NB4 (cell line): Measurements from ENCODE around the gene TCF7L2.

ENCODE experiments used
- CTCF ChIP-seq: IDR thresholded peaks from one replicate; pipeline ENCODE4 v1.5.1; 2012; ENCODE audit warnings: low read depth, low read length
- POLR2A ChIP-seq: IDR thresholded peaks from 2 replicates; pipeline ENCODE4 v1.6.1; 2011; ENCODE audit warnings: mild to moderate bottlenecking; ENCODE audit not compliant: insufficient read length; ENCODE audit errors: extremely low read depth

- TF ChIP-seq CTCF (no peak), POLR2A (no peak)
These were observed 37.6 kb upstream of the TCF7L2 start for GRCh38 chr10:112912410-112912928.
